Adipocyte (in vitro differentiated cells): Measurements from ENCODE around the gene RPS14.
"Not testable (repeated sequence)": the region's sequence is repeated elsewhere in the genome, so short reads cannot be mapped to it uniquely, and the experiment has no call there.

Experiments used
- DNase-seq: peaks from one replicate; pipeline ENCODE4 v3.0.0-alpha.2; 2015; ENCODE audit warnings: low read depth
- H3K27me3 ChIP-seq: replicated peaks from 2 replicates; pipeline ENCODE4 v1.7.0; 2013; ENCODE audit warnings: mild to moderate bottlenecking, low read length, moderate library complexity; ENCODE audit not compliant: control insufficient read depth, insufficient read depth
- H3K36me3 ChIP-seq: 2 replicates; pipeline ENCODE4 v1.7.0; 2013; ENCODE audit warnings: low read length, mild to moderate bottlenecking, moderate library complexity; ENCODE audit not compliant: control insufficient read depth, insufficient read depth, severe bottlenecking
- H3K4me1 ChIP-seq: 2 replicates; pipeline ENCODE4 v1.7.0; 2013; ENCODE audit warnings: mild to moderate bottlenecking, low read length, moderate library complexity; ENCODE audit not compliant: control insufficient read depth, insufficient read depth
- H3K4me3 ChIP-seq: 2 replicates; pipeline ENCODE4 v1.7.0; 2013; ENCODE audit warnings: mild to moderate bottlenecking, low read length, moderate library complexity
- H3K9ac ChIP-seq: 2 replicates; pipeline ENCODE4 v1.7.0; 2013; ENCODE audit warnings: mild to moderate bottlenecking, low read length, moderate library complexity
- H3K9me3 ChIP-seq: 2 replicates; pipeline ENCODE4 v1.7.0; 2013; ENCODE audit warnings: mild to moderate bottlenecking, low read length, moderate library complexity; ENCODE audit not compliant: control insufficient read depth

RPS14 gene

GRCh38 chr5:150454492-150455229 lies 5.1 kb upstream of the RPS14 start:
- DNase-seq = no peak
- H3K36me3 ChIP-seq = no peaks in the 10 kb centered on the region
- H3K9ac ChIP-seq = no peak overlapping the region

GRCh38 chr5:150454027-150454426 lies 4.5 kb upstream of the RPS14 start:
- not testable (repeated sequence) for H3K4me3 ChIP-seq, H3K27me3 ChIP-seq, H3K36me3 ChIP-seq, H3K9ac ChIP-seq, DNase-seq, H3K4me1 ChIP-seq, H3K9me3 ChIP-seq

More at GRCh38 chr5:150454492-150455229, 5.1 kb upstream of the RPS14 start:
- H3K27me3 ChIP-seq = no peaks in the 10 kb centered on the region
- H3K4me1 ChIP-seq = peaks cover 5% of the 10 kb centered on the region
- H3K9me3 ChIP-seq = no peaks in the 10 kb centered on the region
- H3K4me3 ChIP-seq = no peak overlapping the region

- H3K4me1 ChIP-seq = peaks cover 5% of the 10 kb centered on the region
- no peaks in the 10 kb centered on the region for H3K9me3 ChIP-seq
- no peak for DNase-seq
These were observed 3.4 kb upstream of the RPS14 start for GRCh38 chr5:150452914-150453313.

GRCh38 chr5:150451594-150451993 lies 2.1 kb upstream of the RPS14 start:
- H3K36me3 ChIP-seq = peaks cover 15% of the 10 kb centered on the region
- DNase-seq = no peak
- no peak overlapping the region for H3K4me3 ChIP-seq

More at GRCh38 chr5:150452914-150453313, 3.4 kb upstream of the RPS14 start:
- no peak overlapping the region for H3K4me3 ChIP-seq
- H3K9ac ChIP-seq = no peak overlapping the region
- peaks cover 2% of the 10 kb centered on the region for H3K36me3 ChIP-seq
- H3K27me3 ChIP-seq = no peaks in the 10 kb centered on the region

GRCh38 chr5:150448952-150449516 lies 505 bp downstream of the RPS14 start:
- H3K36me3 ChIP-seq = peaks cover 41% of the 10 kb centered on the region
- peak overlapping the region; percentile 100 for H3K4me3 ChIP-seq
- peaks cover 31% of the 10 kb centered on the region for H3K4me1 ChIP-seq
- no peaks in the 10 kb centered on the region for H3K27me3 ChIP-seq
- H3K9me3 ChIP-seq = no peaks in the 10 kb centered on the region
- DNase-seq = peak; percentile 58
- H3K9ac ChIP-seq = peak overlapping the region; percentile 100

More at GRCh38 chr5:150451594-150451993, 2.1 kb upstream of the RPS14 start:
- Histone ChIP-seq H3K9ac (no peak overlapping the region), H3K9me3 (no peaks in the 10 kb centered on the region), H3K4me1 (peaks cover 18% of the 10 kb centered on the region), H3K27me3 (no peaks in the 10 kb centered on the region)

- H3K36me3 ChIP-seq = peaks cover 48% of the 10 kb centered on the region
- H3K4me1 ChIP-seq = peaks cover 31% of the 10 kb centered on the region
- H3K9ac ChIP-seq = peak overlapping the region; percentile 100
- H3K4me3 ChIP-seq = peak overlapping the region; percentile 100
- DNase-seq = no peak
- no peaks in the 10 kb centered on the region for H3K9me3 ChIP-seq
- H3K27me3 ChIP-seq = no peaks in the 10 kb centered on the region
These were observed 1.2 kb downstream of the RPS14 start for GRCh38 chr5:150448334-150448733.

GRCh38 chr5:150447188-150447587 lies 2.4 kb downstream of the RPS14 start:
- H3K36me3 ChIP-seq = peaks cover 51% of the 10 kb centered on the region
- H3K4me1 ChIP-seq = peaks cover 34% of the 10 kb centered on the region
- peak overlapping the region; percentile 100 for H3K4me3 ChIP-seq
- no peaks in the 10 kb centered on the region for H3K9me3 ChIP-seq
- peak overlapping the region; percentile 100 for H3K9ac ChIP-seq
- DNase-seq = no peak
- H3K27me3 ChIP-seq = no peaks in the 10 kb centered on the region

GRCh38 chr5:150446583-150446982 lies 3.0 kb downstream of the RPS14 start:
- peak overlapping the region; percentile 100 for H3K9ac ChIP-seq
- no peaks in the 10 kb centered on the region for H3K27me3 ChIP-seq
- H3K4me1 ChIP-seq = peaks cover 40% of the 10 kb centered on the region
- no peaks in the 10 kb centered on the region for H3K9me3 ChIP-seq
- H3K4me3 ChIP-seq = no peak overlapping the region
- peaks cover 51% of the 10 kb centered on the region for H3K36me3 ChIP-seq
- DNase-seq = no peak

GRCh38 chr5:150446088-150446487 lies 3.5 kb downstream of the RPS14 start:
- Histone ChIP-seq H3K9ac (no peak overlapping the region), H3K36me3 (peaks cover 51% of the 10 kb centered on the region), H3K9me3 (no peaks in the 10 kb centered on the region), H3K4me3 (no peak overlapping the region), H3K4me1 (peaks cover 45% of the 10 kb centered on the region), H3K27me3 (no peaks in the 10 kb centered on the region)
- no peak for DNase-seq

- Histone ChIP-seq H3K27me3 (no peaks in the 10 kb centered on the region), H3K4me1 (peaks cover 46% of the 10 kb centered on the region), H3K4me3 (no peak overlapping the region), H3K9me3 (no peaks in the 10 kb centered on the region), H3K9ac (peak overlapping the region; percentile 16), H3K36me3 (peaks cover 51% of the 10 kb centered on the region)
- no peak for DNase-seq
These were observed 4.8 kb downstream of the RPS14 start for GRCh38 chr5:150444770-150445169.

- Histone ChIP-seq H3K36me3 (peaks cover 51% of the 10 kb centered on the region), H3K4me3 (no peak overlapping the region), H3K9me3 (no peaks in the 10 kb centered on the region), H3K4me1 (peaks cover 46% of the 10 kb centered on the region), H3K27me3 (no peaks in the 10 kb centered on the region), H3K9ac (no peak overlapping the region)
- no peak for DNase-seq
These were observed 6.1 kb downstream of the RPS14 start for GRCh38 chr5:150443242-150444075.
